ENCODE measurements around the gene SNRPB.

Gene SNRPB

DNA sequence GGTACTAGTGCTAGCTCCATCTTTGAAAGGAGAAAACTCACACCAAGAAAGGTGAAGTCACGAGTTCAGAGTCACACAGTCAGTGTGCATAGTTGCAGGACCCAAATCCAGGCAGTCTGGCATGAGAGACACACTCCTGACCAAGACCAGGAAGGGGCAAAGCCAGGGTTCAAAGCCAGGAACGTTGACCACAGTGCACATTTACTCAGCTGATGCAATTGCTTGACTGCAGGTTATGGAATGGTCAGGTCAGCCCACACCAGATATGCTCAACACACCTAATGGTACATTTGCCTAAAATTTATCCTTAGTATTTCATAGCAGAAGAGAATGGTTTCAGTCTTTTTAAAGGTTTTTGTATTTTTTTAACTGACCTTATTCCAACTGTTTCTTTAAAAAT, 52.2 kb downstream of the SNRPB start:
- DNase-seq, result no peak

DNA sequence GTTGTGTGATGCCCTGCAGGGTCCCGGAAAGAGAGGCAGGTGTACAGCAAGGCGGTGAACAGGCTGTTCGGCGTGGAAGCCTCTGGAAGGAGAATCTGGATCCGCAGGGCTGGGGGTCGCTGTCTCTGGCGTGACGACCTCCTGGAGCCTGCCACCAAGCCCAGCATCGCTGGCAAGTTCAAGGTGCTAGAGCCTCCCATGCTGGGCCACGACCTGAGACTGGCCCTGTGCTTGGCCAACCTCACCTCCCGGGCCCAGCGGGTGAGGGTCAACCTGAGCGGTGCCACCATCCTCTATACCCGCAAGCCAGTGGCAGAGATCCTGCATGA, 53.4 kb downstream of the SNRPB start:
- no peak for DNase-seq

DNA sequence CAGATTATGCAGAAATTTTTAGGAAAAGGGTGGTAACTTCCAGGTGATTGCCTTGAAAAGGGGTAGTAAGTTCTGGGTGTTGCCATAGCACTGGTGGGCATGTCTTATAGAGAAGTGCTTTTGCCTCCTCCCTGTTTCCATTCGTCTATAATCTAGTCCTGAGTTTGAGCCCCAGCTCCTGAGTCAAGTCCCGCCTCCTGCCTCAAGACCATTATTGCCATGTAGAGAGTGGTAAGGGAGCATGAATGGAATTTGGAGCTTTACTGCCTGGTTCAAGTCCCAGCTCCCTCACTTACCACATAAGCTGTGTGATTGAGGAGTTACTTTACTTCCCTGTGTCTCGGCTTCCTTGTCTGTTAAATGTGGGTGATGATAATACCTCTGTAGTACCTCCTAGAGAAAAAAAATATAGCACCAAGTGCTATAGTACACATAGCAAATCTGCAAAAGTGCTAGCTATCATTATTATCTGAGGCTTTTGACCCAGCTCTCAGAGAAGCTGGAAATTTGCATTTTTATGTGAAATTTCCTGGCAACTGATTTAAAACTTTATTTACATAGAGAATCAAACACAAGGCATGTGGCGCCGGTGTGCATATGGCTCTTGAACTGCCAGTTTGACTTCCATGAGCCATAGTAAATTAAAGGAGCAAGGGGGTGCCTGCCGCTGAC, 53.9 kb downstream of the SNRPB start:
- DNase-seq, result no peak

Measured in NCI-H2029 treated with DMSO at 0.1 percent for 48 hours (cell line).